Adrenal gland (tissue), 12 donors: Measurements from ENCODE around the gene CNOT8. TPM values are rescaled to one million over a fixed set of nuclear protein-coding genes. Genes with fewer than 3 reads are reported as not detected.

Source experiments
- DNase-seq, 7 donors: peaks; one replicate each; pipeline ENCODE4 v3.0.0-alpha.2; 2019 to 2020
- H3K27ac ChIP-seq, 5 donors: fragments of 200-600 bp; sonication (generic) in 4 of 5; 1 replicate in 3 of 5; 2 replicates in 2 of 5; pipeline versions ENCODE4 v1.5.1 to v1.8.0; 2016 to 2020; ENCODE audit warnings: mild to moderate bottlenecking in 1 of 5
- H3K27me3 ChIP-seq: fragments of 200-600 bp; 2 replicates; pipeline ENCODE4 v1.8.0; 2021
- H3K36me3 ChIP-seq, 2 donors: fragments of 200-600 bp; replicated peaks in 1 of 2; 1 replicate in 1 of 2; 2 replicates in 1 of 2; pipeline versions ENCODE4 v1.5.1 to v1.8.0; 2018 to 2022
- H3K4me1 ChIP-seq, 2 donors: fragments of 200-600 bp; replicated peaks in 1 of 2; 1 replicate in 1 of 2; 2 replicates in 1 of 2; pipeline versions ENCODE4 v1.5.1 to v1.8.0; 2018 to 2021
- H3K4me3 ChIP-seq, 4 donors: fragments of 200-600 bp; sonication (generic) in 3 of 4; one replicate each; pipeline ENCODE4 v1.5.1; 2016 to 2018
- H3K9me3 ChIP-seq, 3 donors: fragments of 200-600 bp; sonication (generic) in 1 of 3; replicated peaks in 1 of 3; 1 replicate in 2 of 3; 2 replicates in 1 of 3; pipeline versions ENCODE4 v1.5.1 to v1.8.0; 2016 to 2021
- POLR2A ChIP-seq, 2 donors: fragments of 450-650 bp; IDR thresholded peaks; one replicate each; pipeline ENCODE4 v1.6.1; 2017; ENCODE audit warnings: antibody characterized with exemption in 2 of 2, mild to moderate bottlenecking in 2 of 2, moderate library complexity in 1 of 2
- WGBS, 4 donors: extraction: QIAGEN DNeasy Blood & Tissue Kit in 2 of 4; methylation state at CpG; one replicate each; pipeline versions ENCODE4 v1.1.5 to v1.1.7; 2013 to 2017; 5-methylcytosine and 5-hydroxymethylcytosine counted together
- intact Hi-C, 2 donors: fragments of 100-400 bp; cut with DNase I; formaldehyde crosslinking; loops; one replicate each; pipeline versions ENCODE4 v1.14.1 to v1.15.0; 2022 to 2023
- polyA plus RNA-seq, 3 donors: library from polyadenylated mRNA; stranded (reverse); fragments of 200-250 nt in 2 of 3; fragments of 350-450 nt in 1 of 3; fragmentation: Illumina TruSeq in 1 of 3; extraction: RNeasy Lipid Tissue Mini Kit (QIAGEN cat#74804) in 1 of 3; gene quantifications; one replicate each; pipeline ENCODE4 v1.2.3, GENCODE V29; 2013 to 2014
- total RNA-seq, 9 donors: library from RNA; depleted of rRNA in 4 of 9; stranded (reverse); fragments of >200 nt in 4 of 9; fragments of 120-200 nt in 1 of 9; fragmentation: NEBNext Ultra II Directional in 1 of 9; extraction: Animal tissue kit (Norgen Biotek cat#: 25700) in 1 of 9; gene quantifications; one replicate each; pipeline versions ENCODE4 v1.1.0 to v1.2.4, GENCODE V29; 2013 to 2023
- TF ChIP-seq, protein P1 (sequence below), 6 experiments: fragments of 450-650 bp in 4 of 6; fragments of 200-600 bp in 2 of 6; sonication (generic) in 1 of 6; IDR thresholded peaks; 1 replicate in 5 of 6; 2 replicates in 1 of 6; pipeline versions ENCODE4 v1.5.1 to v1.8.0; 2016 to 2021; ENCODE audit warnings: antibody characterized with exemption in 6 of 6, mild to moderate bottlenecking in 2 of 6, moderate library complexity in 1 of 6
- donor health status: healthy with polysubstance abuse.
- donor health status: Bipolar disorder and iron deficiency.
- donor health status: DM: yes; HTN: yes; CAD: no.
- donor health status: DM: no; HTN: no; CAD: no.
- donor health status: DM: no; HTN: no; CAD: no.
- donor health status: DM: yes; HTN: yes; CAD: no.

Gene CNOT8
- total and polyA plus RNA-seq, 12 donors = 25.6 to 109 (median 67.6) TPM

- 81 to 89% (median 85%) methylated on average over 5 of the region's 5 CpGs for WGBS, 4 donors
- H3K4me3 ChIP-seq = no peak overlapping the region
- H3K36me3 ChIP-seq = peaks cover 0 to 92% of the 10 kb centered on the region in 2 donors
- H3K27me3 ChIP-seq = no peaks in the 10 kb centered on the region
- peak overlapping the region in 2 of 5 donors; percentile 15 to 38 for H3K27ac ChIP-seq
- DNase-seq = no peak
- no peaks in the 10 kb centered on the region for H3K9me3 ChIP-seq
- H3K4me1 ChIP-seq = peaks cover 3 to 19% of the 10 kb centered on the region in 2 donors
- TF ChIP-seq POLR2A (IDR thresholded peaks at IDR 0.05) = no peak
- TF ChIP-seq, protein P1, sequence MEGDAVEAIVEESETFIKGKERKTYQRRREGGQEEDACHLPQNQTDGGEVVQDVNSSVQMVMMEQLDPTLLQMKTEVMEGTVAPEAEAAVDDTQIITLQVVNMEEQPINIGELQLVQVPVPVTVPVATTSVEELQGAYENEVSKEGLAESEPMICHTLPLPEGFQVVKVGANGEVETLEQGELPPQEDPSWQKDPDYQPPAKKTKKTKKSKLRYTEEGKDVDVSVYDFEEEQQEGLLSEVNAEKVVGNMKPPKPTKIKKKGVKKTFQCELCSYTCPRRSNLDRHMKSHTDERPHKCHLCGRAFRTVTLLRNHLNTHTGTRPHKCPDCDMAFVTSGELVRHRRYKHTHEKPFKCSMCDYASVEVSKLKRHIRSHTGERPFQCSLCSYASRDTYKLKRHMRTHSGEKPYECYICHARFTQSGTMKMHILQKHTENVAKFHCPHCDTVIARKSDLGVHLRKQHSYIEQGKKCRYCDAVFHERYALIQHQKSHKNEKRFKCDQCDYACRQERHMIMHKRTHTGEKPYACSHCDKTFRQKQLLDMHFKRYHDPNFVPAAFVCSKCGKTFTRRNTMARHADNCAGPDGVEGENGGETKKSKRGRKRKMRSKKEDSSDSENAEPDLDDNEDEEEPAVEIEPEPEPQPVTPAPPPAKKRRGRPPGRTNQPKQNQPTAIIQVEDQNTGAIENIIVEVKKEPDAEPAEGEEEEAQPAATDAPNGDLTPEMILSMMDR (IDR thresholded peaks at IDR 0.05) = no peak
- intact Hi-C loops = no loop called here
These were observed 41.4 kb upstream of the CNOT8 start for GRCh38 chr5:154816891-154817492.

DNA sequence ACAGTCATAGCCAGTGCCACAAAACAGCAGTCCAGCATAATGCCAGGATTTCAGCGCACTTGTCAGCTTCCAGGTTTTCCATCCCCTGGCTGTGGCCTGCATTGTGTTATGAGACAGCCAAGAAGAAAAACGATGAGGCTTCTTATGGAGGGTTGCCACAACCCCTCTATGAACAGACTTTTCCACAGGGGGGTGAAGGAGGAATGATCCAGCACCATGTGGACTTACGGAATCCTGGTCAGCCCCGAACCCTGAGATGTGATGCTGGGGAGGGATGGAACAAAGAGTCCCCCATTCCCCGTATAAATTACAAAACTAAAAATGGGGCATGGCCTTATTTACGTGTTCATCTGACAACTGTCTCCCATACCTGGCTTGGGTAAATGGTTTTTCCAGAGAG is 40.6 kb upstream of the CNOT8 start:
- H3K27me3 ChIP-seq = no peaks in the 10 kb centered on the region
- no peak for TF ChIP-seq POLR2A (IDR thresholded peaks at IDR 0.05)
- TF ChIP-seq, protein P1 (IDR thresholded peaks at IDR 0.05) = no peak
- 66 to 85% (median 81%) methylated on average over 3 to 6 of the region's 6 CpGs for WGBS, 4 donors
- peaks cover 0 to 89% of the 10 kb centered on the region in 2 donors for H3K36me3 ChIP-seq
- no peak for DNase-seq
- peak overlapping the region in 2 of 5 donors; percentile 15 to 51 for H3K27ac ChIP-seq
- H3K4me1 ChIP-seq = peaks cover 6 to 22% of the 10 kb centered on the region in 2 donors
- H3K4me3 ChIP-seq = no peak overlapping the region
- H3K9me3 ChIP-seq = no peaks in the 10 kb centered on the region
- intact Hi-C loops = no loop called here

- 21 to 44% (median 43%) methylated on average over 2 of the region's 2 CpGs for WGBS, 4 donors
- Histone ChIP-seq H3K36me3 (peaks cover 0 to 85% of the 10 kb centered on the region in 2 donors), H3K27ac (peak overlapping the region in 2 of 5 donors; percentile 37 to 51)
These were observed 39.8 kb upstream of the CNOT8 start for GRCh38 chr5:154818471-154819116.

GRCh38 chr5:154819546-154819945 is 38.9 kb upstream of the CNOT8 start:
- TF ChIP-seq, protein P1 (IDR thresholded peaks at IDR 0.05) = no peak
- TF ChIP-seq POLR2A (IDR thresholded peaks at IDR 0.05) = no peak
- H3K36me3 ChIP-seq = peaks cover 0 to 85% of the 10 kb centered on the region in 2 donors
- H3K27me3 ChIP-seq = no peaks in the 10 kb centered on the region
- no peak for DNase-seq
- WGBS, 4 donors = 85 to 94% (median 87%) methylated on average over 6 to 7 of the region's 7 CpGs
- no peak overlapping the region for H3K4me3 ChIP-seq
- peaks cover 12 to 33% of the 10 kb centered on the region in 2 donors for H3K4me1 ChIP-seq
- intact Hi-C loops = no loop called here
- no peaks in the 10 kb centered on the region for H3K9me3 ChIP-seq
- no peak overlapping the region for H3K27ac ChIP-seq

More at GRCh38 chr5:154818471-154819116, 39.8 kb upstream of the CNOT8 start:
- intact Hi-C loops = no loop called here
- DNase-seq = peak in 1 of 7 donors; percentile 27
- Histone ChIP-seq H3K9me3 (no peaks in the 10 kb centered on the region), H3K4me3 (no peak overlapping the region), H3K4me1 (peaks cover 12 to 30% of the 10 kb centered on the region in 2 donors), H3K27me3 (no peaks in the 10 kb centered on the region)
- TF ChIP-seq POLR2A (IDR thresholded peaks at IDR 0.05) = no peak
- TF ChIP-seq, protein P1 (IDR thresholded peaks at IDR 0.05) = no peak
